T-cell (primary cell): ENCODE data around the gene TAF11L8. TPM values are rescaled to one million over a fixed set of nuclear protein-coding genes. Genes with fewer than 3 reads are reported as not detected.
"Not testable (repeated sequence)": the region's sequence is repeated elsewhere in the genome, so short reads cannot be mapped to it uniquely, and the experiment has no call there.

Experiments used
- ATAC-seq, 4 experiments: fragments of 200-7000 bp in 3 of 4; fragments of 150-1000 bp in 1 of 4; cut with Tn5 transposase; replicated peaks in 1 of 4; 1 replicate in 3 of 4; 2 replicates in 1 of 4; pipeline ENCODE4 v1.10.0; 2021; ENCODE audit warnings: moderate library complexity in 3 of 4, mild to moderate bottlenecking in 2 of 4, moderate number of reproducible peaks in 1 of 4
- CTCF ChIA-PET, 2 donors: fragments of 300-600 bp; sonication (Branson Sonifier 250); formaldehyde crosslinking; loops; one replicate each; lab custom pipeline; 2022; ENCODE audit warnings: antibody characterized with exemption in 2 of 2; lab: Charles Lee
- POLR2A ChIA-PET, 2 donors: fragments of 300-600 bp; sonication (Branson Sonifier 250); formaldehyde crosslinking; loops; one replicate each; lab custom pipeline; 2022; ENCODE audit warnings: antibody characterized with exemption in 2 of 2; lab: Charles Lee
- DNase-seq, 35 experiments: peaks; one replicate each; pipeline versions ENCODE4 v3.0.0 to v3.0.0-alpha.2; 2013 to 2023
- H3K27ac ChIP-seq: one replicate; pipeline ENCODE4 v1.5.1; 2013; ENCODE audit warnings: low read length
- H3K27me3 ChIP-seq, 2 experiments: replicated peaks in 1 of 2; 1 replicate in 1 of 2; 2 replicates in 1 of 2; pipeline versions ENCODE4 v1.6.1 to v1.7.0; 2013; ENCODE audit warnings: low read length in 1 of 2, mixed read lengths in 1 of 2; ENCODE audit not compliant: control insufficient read depth in 2 of 2, insufficient read depth in 2 of 2; ENCODE audit errors: extremely low read depth in 1 of 2
- H3K36me3 ChIP-seq, 2 donors: 1 replicate in 1 of 2; 2 replicates in 1 of 2; pipeline versions ENCODE4 v1.6.1 to v1.7.0; 2013; ENCODE audit warnings: low read length in 1 of 2; ENCODE audit not compliant: control insufficient read depth in 2 of 2, insufficient read depth in 1 of 2; ENCODE audit errors: extremely low read depth in 1 of 2
- H3K4me1 ChIP-seq, 2 experiments: 1 replicate in 1 of 2; 2 replicates in 1 of 2; pipeline versions ENCODE4 v1.6.1 to v1.7.0; 2013; ENCODE audit warnings: low read length in 2 of 2, mixed read lengths in 1 of 2; ENCODE audit not compliant: insufficient read depth in 2 of 2, control insufficient read depth in 1 of 2; ENCODE audit errors: extremely low read depth in 1 of 2
- H3K4me3 ChIP-seq, 2 donors: 1 replicate in 1 of 2; 2 replicates in 1 of 2; pipeline versions ENCODE4 v1.5.1 to v1.7.0; 2013; ENCODE audit warnings: mild to moderate bottlenecking in 2 of 2, low read length in 1 of 2, moderate library complexity in 1 of 2; ENCODE audit not compliant: control insufficient read depth in 1 of 2; ENCODE audit errors: extremely low read depth in 1 of 2
- H3K9me3 ChIP-seq: 2 replicates; pipeline ENCODE4 v1.7.0; 2013
- H3K27ac Mint-ChIP-seq, 2 donors: one replicate each; pipeline ENCODE4 v1.8.0; 2020 to 2021; ENCODE audit warnings: mild to moderate bottlenecking in 2 of 2, mixed read lengths in 2 of 2
- H3K27me3 Mint-ChIP-seq, 2 donors: one replicate each; pipeline ENCODE4 v1.8.0; 2021 to 2022; ENCODE audit warnings: mixed read lengths in 2 of 2
- H3K36me3 Mint-ChIP-seq: one replicate; pipeline ENCODE4 v1.8.0; 2021; ENCODE audit warnings: mixed read lengths
- H3K4me1 Mint-ChIP-seq, 3 donors: one replicate each; pipeline ENCODE4 v1.8.0; 2020 to 2022; ENCODE audit warnings: mixed read lengths in 3 of 3, mild to moderate bottlenecking in 1 of 3
- H3K4me3 Mint-ChIP-seq, 3 donors: one replicate each; pipeline ENCODE4 v1.8.0; 2020 to 2022; ENCODE audit warnings: mild to moderate bottlenecking in 3 of 3, mixed read lengths in 3 of 3, moderate library complexity in 3 of 3
- H3K9me3 Mint-ChIP-seq, 3 donors: one replicate each; pipeline ENCODE4 v1.8.0; 2020 to 2022; ENCODE audit warnings: mixed read lengths in 3 of 3
- WGBS: methylation state at CpG from one replicate; pipeline ENCODE4 v1.1.5; 2013; ENCODE audit warnings: missing lambda C conversion rate; ENCODE audit not compliant: insufficient coverage; 5-methylcytosine and 5-hydroxymethylcytosine counted together
- total RNA-seq, 35 experiments: library from RNA in 6 of 35; stranded (reverse) in 6 of 35; fragments of 120-200 nt in 1 of 35; gene quantifications; one replicate each; pipeline versions ENCODE4 v1.2.1 to v1.2.4 and lab custom pipeline; 2013 to 2026

Gene TAF11L8
- total RNA-seq (not detected), total RNA-seq (lab: John Stamatoyannopoulos, UW) (0 reads per million in 29 experiments)
- not detected for total RNA-seq (2013)

- CTCF ChIA-PET, POLR2A ChIA-PET: not testable (repeated sequence)
- WGBS: no CpG with 5 or more reads among the region's 16 CpGs
Observed at GRCh38 chr5:17590860-17591259, at the start of gene TAF11L8. TSS of gene TAF11L8 (minus strand) at chr5:17590960.

GRCh38 chr5:17634160-17634559 is 43.4 kb upstream of the TAF11L8 start, which contains the start of gene TAF11L14:
TSS of gene TAF11L14 (plus strand) at chr5:17634460.
- H3K36me3 ChIP-seq: no peaks in the 10 kb centered on the region
- Mint-ChIP-seq H3K27me3 (no peaks in the 10 kb centered on the region), H3K4me3 (no peak within 1 kb of the TSS), H3K9me3 (peaks cover 6 to 16% (median 12%) of the 10 kb centered on the region in 3 donors), H3K4me1 (no peaks in the 10 kb centered on the region), H3K27ac (no peak within 1 kb of the TSS), H3K36me3 (no peaks in the 10 kb centered on the region)
- H3K9me3 ChIP-seq: no peaks in the 10 kb centered on the region
- CTCF ChIA-PET: interaction anchor here in 1 of 2 donors (0.6 kb wide), 1 partner anchor 1874 kb away, joined by 5 read pairs; no protein-coding TSS in a partner anchor
- H3K4me3 ChIP-seq: no peak within 1 kb of the TSS
- POLR2A ChIA-PET: no interaction called here
- no peak for ATAC-seq
- H3K27ac ChIP-seq: no peak within 1 kb of the TSS
- 87% methylated on average over 4 of the region's 5 CpGs for WGBS
- no peaks in the 10 kb centered on the region for H3K27me3 ChIP-seq
- DNase-seq: no peak
- H3K4me1 ChIP-seq: no peaks in the 10 kb centered on the region

More at GRCh38 chr5:17590860-17591259, at the start of gene TAF11L8:
- ATAC-seq, H3K4me1 Mint-ChIP-seq, H3K27ac ChIP-seq, H3K36me3 Mint-ChIP-seq, H3K9me3 Mint-ChIP-seq, DNase-seq, H3K27me3 Mint-ChIP-seq, H3K4me3 ChIP-seq, H3K9me3 ChIP-seq, H3K27me3 ChIP-seq, H3K4me1 ChIP-seq, H3K36me3 ChIP-seq, H3K4me3 Mint-ChIP-seq, H3K27ac Mint-ChIP-seq: not testable (repeated sequence)

GRCh38 chr5:17631788-17632187 is 41.0 kb upstream of the TAF11L8 start, which contains the start of gene TAF11L13:
TSS of gene TAF11L13 (plus strand) at chr5:17632088.
- no CpG with 5 or more reads among the region's 12 CpGs for WGBS
- H3K36me3 ChIP-seq, H3K4me1 ChIP-seq, H3K4me1 Mint-ChIP-seq, CTCF ChIA-PET, H3K4me3 ChIP-seq, H3K27me3 Mint-ChIP-seq, H3K4me3 Mint-ChIP-seq, H3K27me3 ChIP-seq, DNase-seq, POLR2A ChIA-PET, H3K27ac Mint-ChIP-seq, H3K27ac ChIP-seq, ATAC-seq, H3K9me3 ChIP-seq, H3K36me3 Mint-ChIP-seq: not testable (repeated sequence)
- H3K9me3 Mint-ChIP-seq: peaks cover 12 to 17% (median 12%) of the 10 kb centered on the region in 3 donors

GRCh38 chr5:17625686-17626085 is 34.9 kb upstream of the TAF11L8 start:
- Histone ChIP-seq H3K4me3 (no peak overlapping the region), H3K9me3 (no peaks in the 10 kb centered on the region), H3K27ac (no peak overlapping the region), H3K4me1 (no peaks in the 10 kb centered on the region), H3K27me3 (no peaks in the 10 kb centered on the region), H3K36me3 (no peaks in the 10 kb centered on the region)
- Mint-ChIP-seq H3K27me3 (no peaks in the 10 kb centered on the region), H3K9me3 (peaks cover 5 to 12% (median 6%) of the 10 kb centered on the region in 3 donors), H3K36me3 (no peaks in the 10 kb centered on the region), H3K27ac (no peak overlapping the region), H3K4me3 (no peak overlapping the region), H3K4me1 (no peaks in the 10 kb centered on the region)
- ChIA-PET POLR2A (no interaction called here), CTCF (no interaction called here)
- ATAC-seq (no peak), DNase-seq (no peak)
- 87% methylated on average over 11 of the region's 11 CpGs for WGBS

GRCh38 chr5:17620627-17621026 is 29.9 kb upstream of the TAF11L8 start:
- Mint-ChIP-seq H3K36me3 (no peaks in the 10 kb centered on the region), H3K4me3 (no peak overlapping the region), H3K4me1 (no peaks in the 10 kb centered on the region), H3K9me3 (peaks cover 0 to 16% (median 10%) of the 10 kb centered on the region in 3 donors), H3K27ac (no peak overlapping the region), H3K27me3 (no peaks in the 10 kb centered on the region)
- ChIA-PET CTCF (no interaction called here), POLR2A (no interaction called here)
- Histone ChIP-seq H3K9me3 (no peaks in the 10 kb centered on the region), H3K27me3 (no peaks in the 10 kb centered on the region), H3K4me3 (no peak overlapping the region), H3K4me1 (no peaks in the 10 kb centered on the region), H3K27ac (no peak overlapping the region), H3K36me3 (no peaks in the 10 kb centered on the region)
- DNase-seq (peak in 1 of 35 experiments; percentile 1), ATAC-seq (no peak)
- 89% methylated on average over 15 of the region's 17 CpGs for WGBS

GRCh38 chr5:17619354-17619753 is 28.6 kb upstream of the TAF11L8 start:
- no peaks in the 10 kb centered on the region for H3K4me1 ChIP-seq
- no peak overlapping the region for H3K27ac Mint-ChIP-seq
- 82% methylated on average over 2 of the region's 3 CpGs for WGBS
- no peaks in the 10 kb centered on the region for H3K4me1 Mint-ChIP-seq
- H3K9me3 Mint-ChIP-seq: peaks cover 0 to 16% (median 12%) of the 10 kb centered on the region in 3 donors
- POLR2A ChIA-PET: no interaction called here
- no peaks in the 10 kb centered on the region for H3K9me3 ChIP-seq
- H3K27ac ChIP-seq: no peak overlapping the region
- no peaks in the 10 kb centered on the region for H3K27me3 ChIP-seq
- H3K27me3 Mint-ChIP-seq: no peaks in the 10 kb centered on the region
- no peak overlapping the region for H3K4me3 Mint-ChIP-seq
- no peak for ATAC-seq
- H3K36me3 ChIP-seq: no peaks in the 10 kb centered on the region
- no peak for DNase-seq
- CTCF ChIA-PET: interaction anchor here in 1 of 2 donors (0.6 kb wide), 1 partner anchor 19 kb away, joined by 3 read pairs; no protein-coding TSS in a partner anchor
- no peak overlapping the region for H3K4me3 ChIP-seq
- no peaks in the 10 kb centered on the region for H3K36me3 Mint-ChIP-seq
